ENCODE results near the gene EPOP.

EPOP gene

GRCh38 chr17:38672788-38673706, 1.7 kb downstream of the EPOP start:
- no peak for TF ChIP-seq EZH2phosphoT487 (IDR thresholded peaks at IDR 0.05; ENCODE audit: borderline replicate concordance)
- TF ChIP-seq, protein P1, sequence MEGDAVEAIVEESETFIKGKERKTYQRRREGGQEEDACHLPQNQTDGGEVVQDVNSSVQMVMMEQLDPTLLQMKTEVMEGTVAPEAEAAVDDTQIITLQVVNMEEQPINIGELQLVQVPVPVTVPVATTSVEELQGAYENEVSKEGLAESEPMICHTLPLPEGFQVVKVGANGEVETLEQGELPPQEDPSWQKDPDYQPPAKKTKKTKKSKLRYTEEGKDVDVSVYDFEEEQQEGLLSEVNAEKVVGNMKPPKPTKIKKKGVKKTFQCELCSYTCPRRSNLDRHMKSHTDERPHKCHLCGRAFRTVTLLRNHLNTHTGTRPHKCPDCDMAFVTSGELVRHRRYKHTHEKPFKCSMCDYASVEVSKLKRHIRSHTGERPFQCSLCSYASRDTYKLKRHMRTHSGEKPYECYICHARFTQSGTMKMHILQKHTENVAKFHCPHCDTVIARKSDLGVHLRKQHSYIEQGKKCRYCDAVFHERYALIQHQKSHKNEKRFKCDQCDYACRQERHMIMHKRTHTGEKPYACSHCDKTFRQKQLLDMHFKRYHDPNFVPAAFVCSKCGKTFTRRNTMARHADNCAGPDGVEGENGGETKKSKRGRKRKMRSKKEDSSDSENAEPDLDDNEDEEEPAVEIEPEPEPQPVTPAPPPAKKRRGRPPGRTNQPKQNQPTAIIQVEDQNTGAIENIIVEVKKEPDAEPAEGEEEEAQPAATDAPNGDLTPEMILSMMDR (conservative IDR thresholded peaks at IDR 0.05; ENCODE audit: low read length), result no peak
- no peaks in the 10 kb centered on the region for H3K27me3 ChIP-seq (ENCODE audit: insufficient read depth, low read length, poor library complexity, severe bottlenecking)
- no peaks in the 10 kb centered on the region for H3K36me3 ChIP-seq (ENCODE audit: insufficient read depth, low read length)
- peaks cover 11% of the 10 kb centered on the region; the same call in 1 of the 2 replicates for H3K79me2 ChIP-seq (ENCODE audit: insufficient read depth, low read length)
- H3K9me3 ChIP-seq (ENCODE audit: insufficient read depth, low read depth, low read length), result no peaks in the 10 kb centered on the region
- H2AFZ ChIP-seq (ENCODE audit: low read length), result no peak overlapping the region
- no peaks in the 10 kb centered on the region for H3F3A ChIP-seq (ENCODE audit: low read depth)
- H4K20me1 ChIP-seq (ENCODE audit: insufficient read depth, low read length, poor library complexity, severe bottlenecking), result peaks cover 9% of the 10 kb centered on the region
- H3K4me1 ChIP-seq (ENCODE audit: insufficient read depth, low read length, poor library complexity, severe bottlenecking), result peaks cover 14% of the 10 kb centered on the region
- peak overlapping the region; percentile 87 for H3K4me2 ChIP-seq (ENCODE audit: low read depth, low read length, poor library complexity, severe bottlenecking)
- no peaks in the 10 kb centered on the region for H3K9me2 ChIP-seq (replicated peaks; ENCODE audit: low read depth, low read length)
- peak overlapping the region; percentile 91 for H3K4me3 ChIP-seq (ENCODE audit: low read length, poor library complexity, severe bottlenecking)
- H3K9ac ChIP-seq (ENCODE audit: low read depth, low read length, poor library complexity, severe bottlenecking), result no peak overlapping the region

DNA sequence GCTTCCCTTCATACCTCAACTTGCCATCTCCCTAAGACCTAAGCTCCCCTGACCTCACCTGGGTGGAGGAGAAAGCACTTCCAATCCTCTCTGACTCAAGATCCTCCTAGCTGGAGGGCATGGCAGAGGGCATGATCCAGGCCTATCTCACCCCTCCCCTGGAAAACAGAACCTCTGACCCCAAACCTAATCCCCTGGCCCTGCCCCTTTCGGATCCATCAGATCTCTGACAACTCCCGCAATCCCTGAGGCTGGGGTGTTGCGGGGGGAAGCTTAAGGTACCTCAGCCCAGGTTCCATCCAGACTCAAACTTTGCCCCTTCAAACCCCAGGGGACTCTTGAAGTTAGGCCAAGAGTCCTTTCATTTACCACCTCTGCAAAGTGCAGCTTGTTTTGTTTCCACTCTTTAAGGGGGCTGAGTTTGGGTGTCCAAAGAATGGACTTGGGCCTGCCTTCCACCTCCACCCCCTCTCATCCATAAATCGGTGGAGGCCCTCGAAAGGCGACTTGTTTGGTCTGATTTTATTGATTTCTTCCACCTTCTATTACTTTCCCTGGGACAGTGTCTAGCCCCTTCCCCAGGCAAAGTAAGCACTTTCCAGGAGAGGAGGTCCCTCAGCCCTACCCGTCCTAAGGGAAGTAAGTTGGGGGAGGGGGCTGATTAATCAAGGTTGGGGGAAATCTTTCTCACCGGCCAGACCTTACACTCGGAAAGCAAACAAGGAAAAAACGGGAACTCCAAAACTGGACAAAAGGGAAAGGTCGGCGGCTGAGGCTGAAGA, 2.6 kb downstream of the EPOP start:
- H3K9me3 ChIP-seq (ENCODE audit: insufficient read depth, low read depth, low read length), result no peaks in the 10 kb centered on the region
- no peak overlapping the region for H2AFZ ChIP-seq (ENCODE audit: low read length)
- peaks cover 14% of the 10 kb centered on the region for H3K4me1 ChIP-seq (ENCODE audit: insufficient read depth, low read length, poor library complexity, severe bottlenecking)
- H4K20me1 ChIP-seq (ENCODE audit: insufficient read depth, low read length, poor library complexity, severe bottlenecking), result peaks cover 9% of the 10 kb centered on the region
- H3K9me2 ChIP-seq (replicated peaks; ENCODE audit: low read depth, low read length), result no peaks in the 10 kb centered on the region
- no peak overlapping the region for H3K9ac ChIP-seq (ENCODE audit: low read depth, low read length, poor library complexity, severe bottlenecking)
- TF ChIP-seq, protein P1 (conservative IDR thresholded peaks at IDR 0.05; ENCODE audit: low read length), result no peak
- no peak for TF ChIP-seq EZH2phosphoT487 (IDR thresholded peaks at IDR 0.05; ENCODE audit: borderline replicate concordance)
- no peaks in the 10 kb centered on the region for H3K27me3 ChIP-seq (ENCODE audit: insufficient read depth, low read length, poor library complexity, severe bottlenecking)
- no peaks in the 10 kb centered on the region for H3K36me3 ChIP-seq (ENCODE audit: insufficient read depth, low read length)
- H3F3A ChIP-seq (ENCODE audit: low read depth), result no peaks in the 10 kb centered on the region
- peaks cover 11% of the 10 kb centered on the region; the same call in 1 of the 2 replicates for H3K79me2 ChIP-seq (ENCODE audit: insufficient read depth, low read length)
- peak overlapping the region; percentile 48 for H3K4me2 ChIP-seq (ENCODE audit: low read depth, low read length, poor library complexity, severe bottlenecking)
- no peak overlapping the region for H3K4me3 ChIP-seq (ENCODE audit: low read length, poor library complexity, severe bottlenecking)

DNA sequence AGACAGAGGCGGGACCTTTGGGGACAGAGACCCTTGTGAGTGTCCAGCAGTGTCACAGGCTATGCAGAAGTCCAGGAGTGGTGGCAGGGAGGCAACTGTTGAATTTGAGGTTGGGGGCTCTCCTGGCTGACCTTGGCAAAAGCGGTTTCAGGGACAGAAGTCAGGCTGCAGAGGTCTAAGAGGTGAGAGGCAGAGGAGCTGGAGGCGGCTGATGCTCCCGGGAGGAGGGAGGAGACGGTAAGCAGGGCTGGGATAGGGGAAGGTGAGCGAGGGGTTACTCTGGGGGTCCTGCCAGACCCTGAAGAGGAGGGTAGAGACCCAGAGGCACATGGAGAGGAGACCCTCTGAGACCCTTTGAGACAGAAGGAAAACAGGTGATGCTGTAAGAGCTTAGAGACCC, 5.2 kb downstream of the EPOP start:
- Histone ChIP-seq H3K4me3 (ENCODE audit: low read length, poor library complexity, severe bottlenecking) (no peak overlapping the region), H3K9me2 (replicated peaks; ENCODE audit: low read depth, low read length) (no peaks in the 10 kb centered on the region), H4K20me1 (ENCODE audit: insufficient read depth, low read length, poor library complexity, severe bottlenecking) (peaks cover 9% of the 10 kb centered on the region), H3K36me3 (ENCODE audit: insufficient read depth, low read length) (no peaks in the 10 kb centered on the region), H3F3A (ENCODE audit: low read depth) (no peaks in the 10 kb centered on the region), H3K4me2 (ENCODE audit: low read depth, low read length, poor library complexity, severe bottlenecking) (no peak overlapping the region), H3K9ac (ENCODE audit: low read depth, low read length, poor library complexity, severe bottlenecking) (no peak overlapping the region), H3K79me2 (ENCODE audit: insufficient read depth, low read length) (peaks cover 11% of the 10 kb centered on the region; the same call in 1 of the 2 replicates), H3K27me3 (ENCODE audit: insufficient read depth, low read length, poor library complexity, severe bottlenecking) (no peaks in the 10 kb centered on the region), H3K4me1 (ENCODE audit: insufficient read depth, low read length, poor library complexity, severe bottlenecking) (peaks cover 9% of the 10 kb centered on the region), H3K9me3 (ENCODE audit: insufficient read depth, low read depth, low read length) (no peaks in the 10 kb centered on the region), H2AFZ (ENCODE audit: low read length) (no peak overlapping the region)
- TF ChIP-seq, protein P1 (conservative IDR thresholded peaks at IDR 0.05; ENCODE audit: low read length), result no peak
- no peak for TF ChIP-seq EZH2phosphoT487 (IDR thresholded peaks at IDR 0.05; ENCODE audit: borderline replicate concordance)

Data from Loucy (cell line).